GM12892 (cell line): ENCODE measurements around the gene MMP20.

Experiments
- POLR2A ChIP-seq: IDR thresholded peaks from 2 replicates; pipeline ENCODE4 v1.6.1; 2011; ENCODE audit warnings: low read depth, low read length, control low read depth
- TAF1 ChIP-seq: IDR thresholded peaks from 2 replicates; pipeline ENCODE4 v1.6.1; 2011; ENCODE audit warnings: low read depth, mild to moderate bottlenecking, control low read depth, low read length, borderline replicate concordance

DNA sequence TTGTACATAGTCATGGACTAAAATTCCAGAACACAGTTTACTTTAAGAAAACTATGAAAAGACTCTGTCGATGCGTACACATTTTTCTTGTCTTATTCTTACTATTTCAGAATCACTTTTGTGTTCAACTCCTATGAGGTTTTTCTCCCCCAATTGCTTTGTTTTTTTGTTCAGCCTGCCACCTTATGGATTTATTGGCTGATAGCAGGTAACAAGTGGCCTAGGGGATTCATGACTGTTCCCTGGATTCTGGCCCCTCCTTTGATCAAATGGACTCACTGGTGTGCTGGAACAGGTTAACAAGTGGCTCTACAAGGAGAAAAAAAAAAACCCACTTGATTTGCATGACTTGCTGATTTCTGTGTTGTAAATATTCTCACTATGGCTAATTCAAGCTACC is 10.6 kb downstream of the MMP20 start:
- no peak for TF ChIP-seq POLR2A
- no peak for TF ChIP-seq TAF1
